Transverse colon (tissue), 4 donors: ENCODE data around the gene ONECUT2. TPM values are rescaled to one million over a fixed set of nuclear protein-coding genes. Genes with fewer than 3 reads are reported as not detected.

ENCODE experiments used
- DNase-seq: peaks from one replicate; pipeline ENCODE4 v3.0.0-alpha.2; 2019
- H3K27ac ChIP-seq, 4 donors: fragments of 200-600 bp; sonication (generic); 2 replicates each; pipeline ENCODE4 v1.5.1; 2016 to 2018; ENCODE audit warnings: inconsistent platforms in 4 of 4
- H3K27me3 ChIP-seq: fragments of 200-600 bp; sonication (generic); 2 replicates; pipeline ENCODE4 v1.5.1; 2017; ENCODE audit warnings: inconsistent platforms
- H3K36me3 ChIP-seq, 4 donors: fragments of 200-600 bp; sonication (generic); 2 replicates each; pipeline ENCODE4 v1.5.1; 2017 to 2019; ENCODE audit warnings: inconsistent platforms in 4 of 4
- H3K4me1 ChIP-seq, 4 donors: fragments of 200-600 bp; sonication (generic); 2 replicates each; pipeline ENCODE4 v1.5.1; 2017 to 2020; ENCODE audit warnings: inconsistent platforms in 4 of 4
- H3K4me3 ChIP-seq, 4 donors: fragments of 200-600 bp; sonication (generic); 1 replicate in 1 of 4; 2 replicates in 3 of 4; pipeline versions ENCODE4 v1.5.1 to v1.6.1; 2017 to 2019; ENCODE audit warnings: inconsistent platforms in 4 of 4
- H3K9me3 ChIP-seq, 2 donors: fragments of 200-600 bp; sonication (generic); 2 replicates each; pipeline ENCODE4 v1.5.1; 2017 to 2019; ENCODE audit warnings: inconsistent platforms in 2 of 2
- CTCF ChIP-seq, 5 experiments: fragments of 200-600 bp in 3 of 5; fragments of 450-650 bp in 2 of 5; sonication (generic) in 3 of 5; IDR thresholded peaks; 1 replicate in 2 of 5; 2 replicates in 3 of 5; pipeline ENCODE4 v1.5.1; 2016 to 2017; ENCODE audit warnings: antibody characterized with exemption in 5 of 5, inconsistent platforms in 3 of 5, mild to moderate bottlenecking in 2 of 5, moderate library complexity in 1 of 5
- EP300 ChIP-seq: sonication (generic); formaldehyde crosslinking; IDR thresholded peaks from one replicate; pipeline ENCODE4 v1.6.1; 2017; ENCODE audit warnings: antibody characterized with exemption, low read depth
- POLR2A ChIP-seq: fragments of 450-650 bp; IDR thresholded peaks from one replicate; pipeline ENCODE4 v1.6.1; 2016; ENCODE audit warnings: antibody characterized with exemption, mild to moderate bottlenecking, moderate library complexity
- POLR2AphosphoS5 ChIP-seq, 3 donors: sonication (generic); formaldehyde crosslinking; IDR thresholded peaks; one replicate each; pipeline ENCODE4 v1.6.1; 2016; ENCODE audit warnings: antibody characterized with exemption in 3 of 3
- WGBS, 2 donors: methylation state at CpG; one replicate each; pipeline ENCODE4 v1.1.5; 2018; ENCODE audit warnings: low coverage in 1 of 2; 5-methylcytosine and 5-hydroxymethylcytosine counted together
- in situ Hi-C, 4 donors: fragments of 200-750 bp; cut with MboI; loops; one replicate each; pipeline versions ENCODE4 v1.15.0 to v1.15.1; 2017; ENCODE audit warnings: low sequenced_read_pairs in 3 of 4, low pct_ligation_motif_present in 1 of 4, low pct_unique_long_range_greater_than_20kb in 1 of 4
- intact Hi-C: fragments of 100-400 bp; cut with DNase I; formaldehyde crosslinking; loops from one replicate; pipeline ENCODE4 v1.15.1; 2023; ENCODE audit warnings: low total_unique reads
- total RNA-seq, 4 donors: library from RNA; depleted of rRNA; stranded (reverse); fragments of >200 nt; gene quantifications; one replicate each; pipeline ENCODE4 v1.1.0, GENCODE V29; 2016

The ONECUT2 gene
- total RNA-seq, 4 donors from 2014 or later, result 0.14 to 0.48 TPM; not detected in 2

GRCh38 chr18:57438743-57439608, 3.8 kb downstream of the ONECUT2 start:
- H3K27me3 ChIP-seq, result peaks cover 94% of the 10 kb centered on the region
- intact Hi-C loops, result no loop called here
- no peak overlapping the region for H3K27ac ChIP-seq
- H3K4me1 ChIP-seq, result peaks cover 8 to 66% (median 43%) of the 10 kb centered on the region in 4 donors
- in situ Hi-C loops, result no loop called here
- DNase-seq, result no peak
- no peaks in the 10 kb centered on the region for H3K36me3 ChIP-seq
- TF ChIP-seq POLR2A, result no peak
- no peak for TF ChIP-seq POLR2AphosphoS5 (IDR thresholded peaks at IDR 0.05)
- TF ChIP-seq CTCF (IDR thresholded peaks at IDR 0.05), result no peak
- WGBS, 2 donors, result 1 to 10% methylated on average over 11 to 31 of the region's 31 CpGs
- H3K4me3 ChIP-seq, result no peak overlapping the region
- H3K9me3 ChIP-seq, result no peaks in the 10 kb centered on the region

- H3K4me3 ChIP-seq, result no peak overlapping the region
- H3K36me3 ChIP-seq, result no peaks in the 10 kb centered on the region
- H3K27ac ChIP-seq, result no peak overlapping the region
- H3K9me3 ChIP-seq, result no peaks in the 10 kb centered on the region
- in situ Hi-C loops, result no loop called here
- peaks cover 94% of the 10 kb centered on the region for H3K27me3 ChIP-seq
- intact Hi-C loops, result no loop called here
- WGBS, 2 donors, result 18 to 40% methylated on average over 1 to 26 of the region's 26 CpGs
- TF ChIP-seq EP300 (no peak), POLR2A (no peak)
- DNase-seq, result no peak
- H3K4me1 ChIP-seq, result peaks cover 8 to 60% (median 38%) of the 10 kb centered on the region in 4 donors
These were observed 4.4 kb downstream of the ONECUT2 start for GRCh38 chr18:57439609-57439968.

GRCh38 chr18:57439985-57440330, 4.8 kb downstream of the ONECUT2 start:
- 12% methylated on average over 17 of the region's 17 CpGs; no CpG with 5 or more reads in 1 of the 2 donors for WGBS, 2 donors
- H3K4me3 ChIP-seq, result no peak overlapping the region
- no peak overlapping the region for H3K27ac ChIP-seq
- TF ChIP-seq CTCF (IDR thresholded peaks at IDR 0.05) (no peak), POLR2A (no peak), EP300 (no peak), POLR2AphosphoS5 (IDR thresholded peaks at IDR 0.05) (no peak)
- peaks cover 8 to 57% (median 35%) of the 10 kb centered on the region in 4 donors for H3K4me1 ChIP-seq
- no peaks in the 10 kb centered on the region for H3K36me3 ChIP-seq
- intact Hi-C loops (no loop called here), in situ Hi-C loops (no loop called here)
- no peak for DNase-seq
- no peaks in the 10 kb centered on the region for H3K9me3 ChIP-seq
- H3K27me3 ChIP-seq, result peaks cover 93% of the 10 kb centered on the region

GRCh38 chr18:57440331-57441070, 5.3 kb downstream of the ONECUT2 start:
- TF ChIP-seq POLR2A (no peak), EP300 (no peak), POLR2AphosphoS5 (IDR thresholded peaks at IDR 0.05) (no peak), CTCF (IDR thresholded peaks at IDR 0.05) (no peak)
- Histone ChIP-seq H3K27ac (no peak overlapping the region), H3K9me3 (no peaks in the 10 kb centered on the region), H3K27me3 (peaks cover 96% of the 10 kb centered on the region), H3K4me3 (no peak overlapping the region), H3K4me1 (peaks cover 8 to 55% (median 33%) of the 10 kb centered on the region in 4 donors), H3K36me3 (no peaks in the 10 kb centered on the region)
- no peak for DNase-seq
- intact Hi-C loops, result no loop called here
- 16% methylated on average over 39 of the region's 60 CpGs; no CpG with 5 or more reads in 1 of the 2 donors for WGBS, 2 donors
- in situ Hi-C loops, result no loop called here
